Bone marrow (tissue), 2 donors: Measurements from ENCODE around the gene TNNI3K.

Experiments
- DNase-seq, 2 donors: peaks; one replicate each; lab custom pipeline; 2025; lab: John Stamatoyannopoulos, UW

TNNI3K gene

DNA sequence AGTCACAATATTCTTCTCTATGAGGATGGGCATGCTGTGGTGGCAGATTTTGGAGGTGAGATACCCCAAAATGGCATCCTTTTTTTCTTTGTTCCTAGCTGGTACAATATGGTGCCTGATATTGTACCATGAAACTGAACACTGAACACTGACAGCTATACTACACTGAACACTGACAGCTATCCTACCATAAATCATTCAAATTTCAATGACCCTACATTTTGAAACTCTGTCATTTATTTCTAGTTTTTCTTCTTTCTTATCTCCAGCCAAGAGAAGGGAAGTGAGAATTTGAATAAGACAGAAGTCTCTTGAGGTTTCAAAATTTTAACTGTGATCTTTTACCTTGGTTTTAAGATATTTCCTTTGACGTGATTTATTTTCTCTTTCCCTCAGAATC, 200.9 kb downstream of the TNNI3K start:
- DNase-seq: no peak

GRCh38 chr1:74437035-74437434, 201.8 kb downstream of the TNNI3K start:
- DNase-seq: no peak

DNA sequence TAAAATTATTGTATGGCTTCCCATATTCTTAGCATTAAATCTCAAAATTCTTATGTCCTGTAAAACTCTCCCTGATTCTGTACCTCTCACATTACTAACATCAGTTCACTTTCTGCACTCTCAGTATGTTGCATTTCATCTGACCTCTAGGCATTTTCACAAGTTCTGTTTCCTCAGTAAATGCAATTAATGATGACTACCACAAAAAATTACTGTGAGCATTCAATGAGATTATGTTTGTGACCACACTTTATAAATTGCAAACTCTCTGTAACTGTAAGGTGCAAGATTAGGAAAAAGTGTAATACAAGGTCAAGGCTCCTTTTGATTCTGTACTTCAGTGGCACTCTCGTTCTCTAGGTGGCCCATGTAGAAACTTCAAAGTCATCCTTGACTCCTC, 216.8 kb downstream of the TNNI3K start:
- DNase-seq: no peak

DNA sequence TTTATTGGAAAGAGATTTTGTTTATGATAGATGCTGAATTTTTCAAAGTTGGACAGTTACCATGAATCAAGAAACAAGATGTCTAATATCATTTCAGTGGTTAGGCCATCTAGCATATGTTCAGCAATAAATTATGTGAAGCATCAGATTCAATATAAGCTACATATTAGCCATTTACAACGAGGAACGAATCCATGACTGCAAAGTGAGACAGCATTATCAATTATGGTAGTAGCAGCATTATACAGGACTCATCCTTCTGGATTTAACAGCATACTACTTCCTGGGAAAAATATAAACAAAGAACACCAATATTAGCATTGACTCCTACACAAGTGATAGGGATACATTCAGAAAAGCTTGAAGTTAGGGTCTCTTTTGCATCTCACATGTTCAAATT, 218.1 kb downstream of the TNNI3K start:
- DNase-seq: no peak

GRCh38 chr1:74455390-74455789, 220.2 kb downstream of the TNNI3K start:
- no peak for DNase-seq

DNA sequence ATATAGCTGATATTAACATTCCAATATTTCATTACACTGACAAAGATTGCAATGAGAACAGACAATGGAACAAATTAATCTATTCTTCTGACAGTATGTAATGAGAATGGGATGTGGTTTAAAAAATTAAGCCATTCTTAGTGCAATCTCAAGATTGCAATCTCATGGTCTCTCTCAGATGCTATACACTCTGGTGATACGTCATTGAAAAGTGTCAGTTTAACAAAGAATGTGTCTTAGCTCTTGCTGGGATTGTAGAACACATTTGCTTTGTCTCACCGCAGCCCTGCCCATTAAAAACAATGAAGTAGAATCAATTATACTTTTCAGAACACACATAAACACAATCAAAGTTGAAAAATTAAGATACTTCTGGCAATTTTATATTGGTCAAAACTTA, 222.1 kb downstream of the TNNI3K start:
- DNase-seq: no peak

DNA sequence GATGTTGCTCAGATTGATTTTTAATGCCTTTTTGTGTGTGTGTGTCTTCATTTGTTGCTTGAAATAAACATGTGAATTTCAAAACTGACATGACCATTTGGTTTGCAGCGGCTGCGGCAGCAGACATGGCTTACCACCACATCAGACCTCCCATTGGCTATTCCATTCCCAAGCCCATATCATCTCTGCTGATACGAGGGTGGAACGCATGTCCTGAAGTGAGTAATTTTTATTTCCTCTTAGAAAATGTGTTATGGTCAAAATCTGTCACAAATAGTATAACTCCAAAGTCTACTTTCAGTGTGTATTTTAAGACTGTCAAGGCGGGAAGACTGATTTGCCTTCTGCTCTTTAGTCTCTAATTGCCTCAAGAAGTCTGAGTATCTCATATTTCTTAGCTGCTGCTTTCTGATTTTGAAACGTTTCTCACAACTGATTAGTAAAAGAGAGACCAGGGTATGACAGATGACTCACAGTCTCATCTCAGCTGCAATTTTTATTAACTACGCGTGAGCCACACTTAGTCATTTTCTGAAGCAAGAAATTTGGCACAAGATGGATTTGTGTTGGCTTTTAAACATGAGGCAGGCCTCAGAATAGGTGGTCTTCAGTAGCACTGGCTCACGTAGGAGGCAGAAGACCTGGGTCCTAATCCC, 228.3 kb downstream of the TNNI3K start:
- no peak for DNase-seq

DNA sequence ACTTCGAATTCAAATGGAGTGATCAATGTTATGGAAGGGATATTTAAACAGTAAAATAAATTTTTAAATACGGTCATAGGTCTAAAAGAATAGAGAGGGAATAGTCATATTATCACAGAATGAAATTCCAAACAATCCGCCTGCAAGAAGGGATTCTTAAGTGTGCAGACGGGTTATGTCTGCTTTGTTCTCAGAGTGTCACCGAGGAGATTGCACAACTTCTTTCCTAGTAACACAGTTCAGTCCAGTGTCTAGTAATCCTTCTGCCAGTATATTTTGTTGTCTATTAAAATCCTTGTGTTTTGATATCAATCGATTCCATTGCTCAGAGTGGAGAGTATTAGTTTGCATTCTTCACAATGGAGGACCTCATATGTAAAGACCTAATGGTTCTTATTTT, 228.8 kb downstream of the TNNI3K start:
- no peak for DNase-seq

- no peak for DNase-seq
Observed at GRCh38 chr1:74465193-74465681, 230.1 kb downstream of the TNNI3K start.

DNA sequence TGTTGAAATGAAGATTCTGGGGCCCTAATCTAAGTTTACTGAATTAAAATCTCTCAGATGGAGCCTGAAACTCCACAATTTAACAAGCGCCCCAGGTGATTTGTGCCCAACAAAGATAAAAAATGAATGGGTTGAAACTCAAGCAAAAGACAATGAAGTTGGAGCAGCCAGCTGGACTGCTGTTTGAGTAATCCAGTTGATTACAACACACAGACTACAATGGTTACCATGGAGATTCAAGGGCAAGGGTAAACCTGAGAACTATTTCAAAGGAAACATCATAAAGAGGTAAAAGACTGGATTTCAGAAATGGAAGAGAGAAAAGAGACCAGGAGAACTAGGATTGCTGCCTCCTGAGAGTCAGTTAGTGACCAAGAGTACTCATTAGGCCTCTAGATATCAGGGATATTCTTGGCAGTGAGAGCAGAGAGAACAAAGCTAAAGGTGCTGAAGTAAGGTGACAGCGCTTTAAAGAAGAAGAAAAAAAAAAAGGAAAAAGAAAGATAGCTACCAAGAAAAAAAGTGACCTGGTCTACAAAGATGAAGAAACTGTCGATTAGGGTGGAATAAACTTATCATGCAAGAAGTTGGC, 232.7 kb downstream of the TNNI3K start:
- DNase-seq: no peak

DNA sequence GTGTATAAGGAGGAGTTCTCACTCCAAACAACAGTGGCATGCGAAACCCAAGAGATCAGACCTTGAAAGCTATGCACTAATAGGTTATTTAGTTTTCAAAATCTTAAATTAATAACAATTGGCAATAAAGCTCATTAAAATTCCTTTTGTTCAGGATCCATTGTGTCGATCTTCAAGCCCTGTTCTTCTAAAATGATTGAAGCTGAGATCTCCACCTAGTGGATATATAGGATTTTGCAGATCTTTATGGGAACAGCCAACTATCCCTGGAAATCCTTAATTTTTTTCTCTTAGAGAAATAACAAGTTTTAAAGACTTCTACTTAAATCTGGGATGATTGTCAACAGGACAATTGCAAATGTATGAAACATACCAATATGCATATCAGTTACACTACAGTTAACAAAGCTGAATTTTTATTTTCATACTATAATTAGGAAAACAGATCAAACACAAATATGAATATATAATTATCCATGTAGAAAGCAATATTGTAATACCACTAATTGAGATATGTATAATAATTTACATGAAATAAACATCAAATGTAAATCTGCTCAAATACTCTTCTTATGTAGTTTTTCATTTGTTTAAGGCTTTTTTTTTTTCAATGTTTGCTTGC, 233.9 kb downstream of the TNNI3K start:
- no peak for DNase-seq

DNA sequence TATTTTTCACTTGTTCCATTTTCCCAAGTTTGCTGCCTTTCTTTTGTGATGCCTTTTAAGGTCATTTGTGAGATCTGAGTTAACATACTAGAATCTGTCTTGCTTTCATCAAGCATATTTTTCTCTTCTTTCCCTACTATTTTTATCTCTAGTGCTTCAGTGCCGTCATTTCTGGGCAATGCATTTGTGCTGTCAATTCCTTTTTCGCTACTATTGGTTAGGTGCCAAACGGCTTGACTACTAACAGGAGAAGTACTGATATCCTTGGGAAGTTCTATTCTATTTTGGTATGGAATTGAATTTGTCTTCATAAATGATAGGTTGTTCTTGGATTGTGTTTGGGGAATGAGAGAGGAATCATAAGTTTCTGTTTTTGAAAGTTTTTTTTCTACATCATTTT, 235.1 kb downstream of the TNNI3K start:
- no peak for DNase-seq

DNA sequence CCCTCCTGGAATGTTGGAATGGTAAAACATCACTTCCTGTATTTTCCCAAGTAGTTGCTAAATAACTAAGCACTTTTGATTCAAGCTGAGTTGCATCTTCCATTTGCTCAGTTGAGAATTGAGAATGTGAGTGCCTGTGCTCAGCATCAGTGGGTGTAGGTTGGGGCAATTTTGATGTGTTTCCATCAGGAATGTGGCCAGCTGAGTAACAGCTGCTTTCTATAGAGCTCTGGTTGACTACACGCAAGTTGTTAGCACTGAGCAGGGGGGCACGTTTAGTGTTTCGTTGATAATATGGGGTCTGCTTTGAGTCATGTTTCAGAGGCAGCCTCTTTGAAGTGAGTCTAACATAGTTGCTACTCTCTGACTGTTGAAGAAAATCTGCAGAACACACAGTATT, 235.7 kb downstream of the TNNI3K start:
- DNase-seq: no peak

DNA sequence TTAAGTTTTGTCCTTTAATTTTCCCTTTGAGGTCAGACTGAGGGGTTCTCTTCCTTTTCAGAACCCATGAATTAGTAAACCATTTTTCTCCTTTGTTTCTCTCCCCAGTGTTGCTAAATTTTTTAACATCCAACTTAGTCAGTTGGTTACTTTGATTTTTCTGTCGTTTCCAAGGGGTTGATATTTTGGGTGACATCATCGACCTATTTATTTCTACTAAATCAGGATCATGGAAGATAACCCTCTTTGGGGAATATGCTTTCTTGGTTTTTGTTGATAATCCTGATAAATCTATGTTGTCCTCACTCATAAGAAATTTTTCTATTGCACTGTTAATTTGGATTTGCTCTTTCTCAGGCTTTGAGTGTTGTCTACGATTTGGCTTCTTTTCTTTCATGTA, 236.3 kb downstream of the TNNI3K start:
- DNase-seq: no peak

GRCh38 chr1:74474585-74474984, 239.4 kb downstream of the TNNI3K start:
- no peak for DNase-seq

DNA sequence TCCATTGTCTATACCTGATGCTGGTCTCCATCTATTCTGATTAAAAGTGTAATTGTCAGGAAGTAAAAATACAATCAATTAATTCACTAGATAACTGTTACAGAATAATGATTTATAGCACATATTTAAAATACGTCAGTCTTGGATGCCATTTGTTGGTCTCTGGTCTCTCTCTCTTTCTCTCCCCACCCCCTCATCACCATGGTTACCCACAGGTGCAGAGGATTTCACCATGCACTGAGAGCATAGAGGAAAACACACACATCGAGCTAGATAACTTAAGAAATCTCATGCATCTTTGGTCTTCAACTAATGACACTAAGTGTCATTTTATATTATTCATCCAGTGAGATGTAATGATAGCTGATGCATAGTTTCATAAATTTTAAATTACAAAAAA, 243.8 kb downstream of the TNNI3K start:
- no peak for DNase-seq

DNA sequence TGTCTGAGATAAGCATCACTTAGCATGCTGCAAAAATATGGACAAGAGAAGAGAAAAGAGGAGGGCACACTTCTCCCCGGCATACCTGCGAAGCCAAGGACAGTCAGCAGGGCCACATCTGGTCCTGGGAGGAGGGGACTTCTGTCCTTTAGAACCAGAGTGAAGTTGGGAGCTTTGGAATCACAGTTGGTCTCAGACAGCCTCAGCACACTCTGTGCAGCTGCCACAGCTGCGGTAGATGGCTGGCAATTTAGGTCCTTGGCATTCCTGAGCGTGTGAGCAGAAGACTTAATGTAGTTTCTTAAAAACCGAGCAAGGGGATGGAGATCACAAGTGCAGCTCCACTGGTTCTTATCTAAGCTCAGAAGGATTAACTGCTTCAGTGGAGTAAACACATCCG, 244.9 kb downstream of the TNNI3K start:
- no peak for DNase-seq

DNA sequence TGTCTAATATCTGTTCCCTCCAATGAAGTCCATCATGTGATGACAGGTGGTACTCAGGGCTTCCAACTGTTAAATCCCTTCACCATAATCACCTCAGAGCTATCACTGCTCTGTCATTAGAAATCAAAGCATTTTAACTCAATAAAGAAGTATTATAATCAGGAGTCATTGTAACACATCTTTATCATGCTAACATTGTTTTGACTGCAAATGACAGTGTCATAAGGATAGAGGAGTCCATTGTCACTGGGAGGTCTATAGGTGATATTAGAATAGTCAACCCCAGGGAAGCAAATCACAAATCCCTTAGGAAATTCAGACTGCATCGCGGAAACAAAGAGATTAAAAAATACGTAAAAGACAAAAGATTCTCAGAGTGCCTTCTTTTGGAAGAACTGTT, 246.4 kb downstream of the TNNI3K start:
- no peak for DNase-seq

GRCh38 chr1:74485622-74486021, 250.4 kb downstream of the TNNI3K start:
- no peak for DNase-seq

DNA sequence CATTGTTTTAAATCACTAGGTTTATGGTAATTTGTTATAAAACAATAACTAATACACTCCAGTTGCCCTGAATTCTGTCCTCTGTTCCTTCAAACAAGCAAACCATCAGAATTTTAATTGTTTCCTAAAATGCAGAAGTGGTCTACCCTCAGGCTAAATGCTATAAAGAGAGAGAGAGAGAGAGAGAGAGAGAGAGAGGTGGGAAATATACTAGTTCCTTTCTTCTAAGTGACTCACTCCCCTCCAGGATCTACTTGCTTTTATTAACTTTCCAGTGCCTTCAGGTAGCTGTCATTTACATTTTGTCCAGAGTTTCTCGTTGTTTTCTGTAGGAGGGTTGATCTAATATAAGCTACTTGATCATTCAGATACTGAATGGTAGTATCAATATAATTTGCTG, 250.8 kb downstream of the TNNI3K start:
- DNase-seq: no peak

GRCh38 chr1:74496669-74497068, 261.5 kb downstream of the TNNI3K start:
- DNase-seq: no peak

- no peak for DNase-seq
Observed at GRCh38 chr1:74498901-74499300, 263.7 kb downstream of the TNNI3K start.

DNA sequence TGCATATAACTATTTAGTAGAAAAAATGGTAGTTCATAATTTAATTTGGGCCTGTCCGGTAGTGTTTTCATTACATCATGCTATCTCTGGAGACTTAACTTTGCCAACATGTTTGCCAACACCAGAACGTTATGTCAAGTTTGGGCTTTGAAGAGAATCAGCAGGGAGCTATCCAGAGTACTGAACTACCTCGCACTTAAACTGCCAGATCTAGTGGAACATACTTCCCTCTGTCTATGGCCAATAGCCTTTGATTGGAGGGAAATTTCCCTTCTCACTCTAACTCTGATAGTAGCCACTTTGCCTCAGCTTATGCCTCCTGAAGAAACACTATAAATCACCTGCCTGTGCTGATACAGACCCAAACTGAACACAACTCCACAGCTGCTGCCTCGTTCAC, 267.2 kb downstream of the TNNI3K start:
- no peak for DNase-seq

GRCh38 chr1:74502858-74503257, 267.7 kb downstream of the TNNI3K start:
- DNase-seq: no peak
